GM18868 (cell line): ENCODE data around the gene IMMT.
"Not testable (repeated sequence)": the region's sequence is repeated elsewhere in the genome, so short reads cannot be mapped to it uniquely, and the experiment has no call there.

Experiments
- ATAC-seq: cut with Tn5 transposase; IDR thresholded peaks from one replicate; pipeline ENCODE4 v1.9.1; 2021; ENCODE audit warnings: mild to moderate bottlenecking, moderate library complexity; ENCODE audit not compliant: unreplicated experiment

The IMMT gene

DNA sequence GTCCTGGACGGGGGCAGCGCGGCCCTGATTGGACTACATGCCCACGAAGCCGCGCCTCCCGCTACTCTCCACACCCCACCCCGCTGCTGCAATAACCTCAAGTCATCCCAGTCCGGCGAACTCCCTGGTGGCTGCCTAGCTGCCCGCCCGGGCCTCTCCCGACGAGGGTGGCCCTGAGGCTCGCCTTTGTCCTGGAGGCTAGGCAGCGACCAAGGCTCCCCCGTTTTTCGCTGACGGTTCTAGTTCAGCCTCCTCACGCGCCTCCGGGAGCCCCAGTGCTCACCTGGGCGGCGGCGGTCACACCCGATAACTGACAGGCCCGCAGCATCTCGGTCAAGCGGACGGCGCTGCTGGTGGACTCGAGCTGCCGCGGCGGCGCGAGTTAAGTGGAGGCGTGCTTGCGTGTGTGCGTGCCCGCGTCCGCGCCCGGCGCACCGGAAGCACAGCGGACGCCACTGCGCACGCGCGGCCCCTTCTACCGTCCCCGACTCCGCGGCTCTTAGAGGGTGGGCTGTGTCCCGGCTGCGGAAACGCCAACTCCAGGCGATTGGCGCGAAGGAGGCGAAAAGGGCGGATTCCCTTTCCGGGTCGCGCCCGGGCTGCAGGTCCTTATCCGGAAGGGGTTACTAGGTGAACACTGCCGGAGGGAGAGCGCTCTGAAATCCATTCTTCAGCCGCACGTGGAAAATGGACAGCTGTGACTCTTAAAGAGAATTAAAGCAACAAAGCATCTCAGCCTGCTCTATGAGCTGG, at the start of gene IMMT:
Gene IMMT, minus strand, starts transcription at position 408 of the 753 bp plus-strand sequence. Its CDS starts 80 bp downstream, at position 328.
- peak; percentile 89 for ATAC-seq

DNA sequence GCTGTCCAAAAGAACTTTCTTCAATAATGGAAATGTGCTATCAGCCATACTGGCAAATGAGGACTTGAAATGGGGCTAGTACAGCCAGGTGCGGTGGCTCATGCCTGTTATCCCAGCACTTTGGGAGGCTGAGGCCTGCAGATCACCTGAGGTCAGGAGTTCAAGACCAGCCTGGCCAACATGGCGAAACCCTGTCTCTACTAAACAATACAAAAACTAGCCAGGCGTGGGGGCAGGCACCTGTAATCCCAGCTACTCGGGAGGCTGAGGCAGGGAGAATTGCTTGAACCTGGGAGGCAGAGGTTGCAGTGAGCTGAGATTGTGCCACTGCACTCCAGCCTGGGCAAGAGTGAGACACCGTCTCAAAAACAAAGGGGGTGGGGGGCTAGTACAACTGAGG, 49.5 kb upstream of the IMMT start:
- ATAC-seq: not testable (repeated sequence)

DNA sequence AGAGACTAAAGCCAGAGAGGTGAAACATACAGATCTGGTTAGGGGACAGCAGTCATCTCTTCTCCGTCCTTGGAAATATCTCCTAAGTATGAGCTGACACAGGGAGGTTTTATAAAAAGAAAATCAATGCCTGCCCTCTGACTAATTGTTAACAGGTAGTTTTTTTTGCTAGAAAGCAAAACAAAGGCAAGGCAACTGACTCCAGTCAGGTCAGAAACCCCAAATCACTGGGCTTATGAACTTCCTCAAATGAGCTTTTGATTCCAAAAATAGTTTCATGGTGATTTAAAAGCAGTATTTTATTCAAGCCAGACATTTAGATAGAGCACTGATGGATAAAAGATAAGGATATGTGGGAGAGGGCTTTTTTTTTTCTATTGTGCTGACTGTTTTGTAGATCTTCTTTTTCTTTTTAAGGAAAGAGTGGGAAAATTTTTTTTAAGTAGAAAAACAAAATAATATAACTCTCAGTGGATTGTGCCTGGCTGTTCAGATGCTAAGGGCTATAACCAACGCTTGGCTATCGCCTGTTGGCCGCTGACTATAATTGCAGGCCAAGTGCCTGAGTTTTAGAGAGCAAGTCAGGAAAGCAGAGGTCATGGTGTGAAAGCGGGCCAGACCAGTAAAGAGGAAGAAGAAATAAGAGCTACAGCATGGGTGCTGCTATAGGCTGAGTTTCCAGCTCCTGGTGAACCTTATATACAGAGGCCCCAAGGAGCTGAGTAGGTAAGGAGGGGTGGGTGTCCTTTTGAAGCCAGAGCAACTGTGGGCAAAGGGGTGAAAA, 48.9 kb upstream of the IMMT start:
- peak; percentile 37 for ATAC-seq

DNA sequence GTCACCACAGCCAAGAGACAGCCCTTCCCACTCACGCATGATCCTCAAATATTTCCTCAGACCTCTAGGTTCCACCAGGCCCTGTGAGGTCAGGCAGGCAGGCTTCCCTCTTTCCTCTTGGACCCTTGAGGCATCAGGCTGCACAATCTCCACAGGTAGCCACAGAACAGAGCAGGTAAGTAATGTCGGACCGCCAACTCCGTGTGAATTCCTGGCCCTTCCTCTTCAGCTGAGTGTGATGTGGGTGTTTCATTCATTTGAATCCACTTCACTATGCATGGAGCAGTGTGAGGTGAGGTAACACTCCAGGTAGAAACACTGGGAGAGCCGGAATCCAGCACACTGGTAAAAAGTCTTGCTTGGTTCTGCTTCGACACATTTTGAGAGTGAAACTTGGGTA, 48.0 kb upstream of the IMMT start:
- ATAC-seq: no peak

DNA sequence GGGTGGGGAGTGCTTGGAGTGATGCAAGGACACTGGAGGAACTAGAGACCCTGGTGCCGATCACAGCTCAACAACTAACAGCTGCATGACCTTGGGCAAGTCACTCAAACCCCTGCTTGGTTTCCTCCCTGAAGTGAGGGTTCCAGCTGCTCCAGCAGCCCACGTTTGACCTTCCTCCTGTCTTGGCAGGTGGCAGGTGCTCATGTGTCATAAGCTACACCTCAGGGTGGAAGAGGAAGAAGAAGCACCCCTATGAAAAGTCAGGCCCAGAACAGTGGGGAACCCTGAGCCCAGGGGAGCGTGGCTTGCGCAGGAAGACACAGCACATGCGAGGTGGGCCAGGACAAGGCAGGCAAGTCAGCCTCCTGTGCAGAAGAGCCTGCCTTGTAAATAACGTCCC, 46.3 kb upstream of the IMMT start:
- no peak for ATAC-seq

DNA sequence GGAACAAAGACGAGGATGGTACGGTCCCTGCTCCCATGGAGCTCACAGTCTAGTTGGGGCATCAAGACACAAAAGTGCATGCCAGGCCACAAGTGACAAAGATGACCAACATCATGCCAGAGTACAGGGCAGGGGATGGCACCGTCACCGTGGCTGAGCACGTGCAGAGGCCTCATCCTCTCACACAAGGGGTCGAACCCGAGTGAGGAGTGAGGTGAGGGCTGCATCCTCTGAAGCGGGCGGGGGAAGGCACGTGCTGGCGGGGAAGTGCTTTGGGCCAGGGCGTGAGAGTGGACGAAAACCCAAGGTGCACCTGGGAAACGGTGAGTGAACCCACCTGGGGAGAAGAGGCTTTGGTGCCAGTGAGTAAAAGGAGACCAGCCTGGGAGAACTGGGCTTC, 45.0 kb upstream of the IMMT start:
- ATAC-seq: no peak

DNA sequence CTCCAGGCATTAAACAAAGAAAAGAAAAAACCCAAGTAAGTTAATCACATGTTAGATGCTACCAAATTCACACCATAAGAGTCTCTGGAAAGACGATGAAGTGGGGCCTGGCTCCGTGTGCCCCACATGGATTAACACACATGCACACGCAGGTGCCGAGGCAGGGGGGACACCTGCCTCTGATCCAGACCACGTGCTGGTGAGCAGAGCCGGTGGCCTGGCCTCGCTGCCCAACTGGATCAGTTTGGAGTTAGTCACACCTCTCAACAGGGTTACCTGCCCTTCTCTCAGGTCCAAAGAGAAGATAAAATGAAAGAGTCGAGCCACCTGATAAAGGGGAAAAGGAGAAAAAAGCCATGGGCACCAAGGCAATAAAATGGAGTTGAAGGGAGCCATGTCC, 44.5 kb upstream of the IMMT start:
- ATAC-seq: no peak

DNA sequence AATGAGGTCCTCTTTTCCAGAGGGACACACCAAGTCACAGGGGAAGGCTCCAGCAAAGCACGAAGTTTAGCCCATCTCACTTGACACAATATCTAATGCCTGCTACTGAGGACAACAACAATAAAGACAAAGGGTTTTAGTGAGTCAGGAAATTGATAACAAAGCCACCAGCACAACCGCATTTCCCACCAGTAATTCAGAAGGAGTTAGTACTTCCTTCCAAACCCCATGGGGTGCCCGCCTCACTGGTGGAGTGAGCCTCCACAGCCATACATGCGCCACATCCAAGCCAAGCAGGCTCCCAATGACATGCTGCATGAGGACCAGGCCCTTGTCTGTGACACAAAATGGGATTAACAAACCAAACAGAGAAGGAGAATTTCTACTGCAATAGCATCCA, 44.1 kb upstream of the IMMT start:
- no peak for ATAC-seq

DNA sequence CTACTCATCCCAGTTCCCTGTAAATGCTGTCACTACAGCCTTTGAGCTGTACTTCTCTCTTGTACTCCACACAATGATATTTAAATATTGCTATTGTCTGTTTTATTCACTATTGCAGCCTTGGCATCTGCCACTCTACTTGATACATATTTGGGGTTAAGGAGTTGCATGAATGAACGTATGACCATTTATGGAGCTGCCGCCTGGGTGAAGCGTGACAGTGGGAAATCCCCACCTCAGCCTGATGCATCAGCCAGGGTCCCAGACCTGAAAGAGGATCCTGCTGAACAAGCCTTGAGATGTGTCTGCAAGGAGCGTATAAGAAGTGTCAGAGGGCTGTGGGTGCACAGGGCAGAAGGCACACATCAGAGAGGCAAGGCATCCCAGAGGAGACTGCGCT, 43.1 kb upstream of the IMMT start:
- peak; percentile 96 for ATAC-seq

DNA sequence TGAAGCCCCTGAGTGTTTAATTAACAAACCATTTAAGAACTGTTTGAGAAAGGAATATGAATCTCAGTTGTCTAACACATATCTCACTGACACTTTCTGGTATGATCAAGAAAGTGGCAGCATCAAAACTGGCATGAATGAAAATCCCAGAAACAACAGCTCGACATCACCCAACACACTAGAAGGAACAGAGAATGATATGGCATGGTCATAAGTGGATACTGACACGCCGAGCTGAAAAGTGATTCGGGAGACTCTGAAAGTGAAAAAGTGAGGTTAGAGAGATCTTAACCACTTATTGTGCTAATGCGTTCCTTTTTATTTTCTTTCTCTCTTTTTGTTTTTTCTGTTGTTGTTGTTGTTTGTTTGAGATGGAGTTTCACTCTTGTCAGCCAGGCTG, 41.9 kb upstream of the IMMT start:
- ATAC-seq: peak; percentile 35

DNA sequence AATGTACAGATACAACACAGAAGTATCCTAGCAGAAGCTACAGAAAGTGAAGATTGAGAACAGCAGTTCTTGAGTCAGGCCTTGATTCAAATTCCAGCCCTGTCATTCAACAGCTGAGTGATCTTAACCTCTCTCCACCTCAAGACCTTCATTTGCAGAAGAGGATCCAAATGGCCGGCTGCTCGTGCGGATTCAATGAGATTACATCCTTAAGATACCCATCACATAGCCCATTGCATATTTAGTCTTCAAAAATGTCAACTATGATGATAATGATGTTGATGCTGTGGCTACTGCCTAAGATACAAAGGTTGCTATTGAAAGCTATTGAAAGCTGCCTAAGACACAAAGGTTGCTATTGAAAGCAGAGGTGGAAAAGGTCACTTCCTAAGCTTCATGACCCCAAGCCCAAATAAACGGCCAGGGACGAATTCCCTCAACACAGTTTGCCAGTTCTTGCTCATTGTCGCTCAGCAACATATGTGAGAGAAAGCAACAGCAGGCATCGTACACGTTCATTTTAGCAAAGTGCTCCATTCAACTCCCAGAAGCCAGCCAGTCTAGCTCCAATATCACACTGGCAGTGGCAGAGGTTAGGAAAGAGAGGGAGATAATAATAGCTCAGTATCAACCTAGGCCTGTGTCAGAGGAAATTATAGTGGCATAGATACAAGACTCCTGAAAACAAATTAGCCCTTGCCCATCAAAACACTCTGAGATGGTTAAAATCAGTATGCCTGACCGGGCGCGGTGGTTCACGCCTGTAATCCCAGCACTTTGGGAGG, 40.1 kb upstream of the IMMT start:
- no peak for ATAC-seq

DNA sequence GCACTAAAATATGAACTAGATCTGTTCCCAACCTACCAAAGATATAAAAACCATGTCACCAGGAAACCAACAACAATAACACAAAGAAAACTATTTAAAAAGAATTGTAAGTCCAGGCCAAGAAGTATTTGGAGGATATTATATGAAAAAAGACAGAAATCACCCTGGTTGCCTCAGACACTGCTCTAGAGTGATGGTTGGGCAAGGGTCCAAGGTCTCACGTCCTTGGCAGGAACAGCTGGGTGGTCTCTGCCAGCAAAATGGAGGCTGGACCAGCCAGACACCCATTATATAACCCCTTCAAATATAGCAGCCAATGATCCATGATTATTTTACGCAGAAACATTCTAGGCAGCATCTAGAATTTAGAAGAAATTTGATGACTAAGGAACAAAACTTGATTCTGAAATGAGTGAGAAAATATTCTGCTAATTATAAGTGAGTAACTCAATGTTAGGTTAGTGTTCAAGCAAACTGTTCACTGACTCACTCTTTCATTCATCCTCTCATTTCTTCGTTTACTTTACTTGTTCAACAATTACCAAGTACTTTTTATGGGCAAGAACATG, 39.4 kb upstream of the IMMT start:
- ATAC-seq: no peak

DNA sequence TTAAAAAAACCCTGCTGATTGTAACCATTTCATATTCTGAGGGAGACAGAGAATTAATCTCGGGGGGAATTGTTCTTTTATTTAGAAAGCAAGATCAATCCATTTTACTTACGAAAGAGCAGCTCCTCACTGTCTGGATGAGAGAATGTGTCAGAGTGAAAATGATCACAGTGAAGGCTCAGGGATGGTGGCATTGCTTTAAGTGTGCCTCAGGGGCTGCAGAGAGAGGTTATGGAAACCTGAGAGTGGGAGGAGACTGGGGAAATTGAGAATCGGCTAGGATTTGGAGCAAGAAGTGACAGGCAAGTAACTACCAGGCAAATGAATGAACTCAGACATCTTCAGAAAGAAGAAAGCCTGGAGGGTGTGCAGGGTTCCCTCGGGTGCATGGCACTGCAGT, 38.2 kb upstream of the IMMT start:
- no peak for ATAC-seq

DNA sequence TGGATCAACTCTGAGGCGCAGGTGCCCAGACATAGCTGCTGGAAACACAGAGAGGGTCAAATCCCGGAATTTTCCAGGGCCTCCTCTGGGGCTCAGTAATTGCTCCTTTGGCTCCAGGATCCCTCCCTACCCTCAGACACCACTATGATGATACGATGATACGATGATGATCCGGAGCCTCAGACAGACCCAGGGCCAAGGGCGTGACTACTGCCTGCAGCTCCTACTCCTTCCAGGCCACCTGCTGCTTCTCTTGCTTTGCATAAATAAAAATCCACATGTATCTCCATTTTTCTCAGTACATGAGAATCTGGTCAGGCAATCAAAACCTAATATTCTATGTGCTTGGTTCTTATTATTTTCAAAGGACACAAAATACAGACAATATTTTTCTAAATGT, 37.6 kb upstream of the IMMT start:
- ATAC-seq: no peak

DNA sequence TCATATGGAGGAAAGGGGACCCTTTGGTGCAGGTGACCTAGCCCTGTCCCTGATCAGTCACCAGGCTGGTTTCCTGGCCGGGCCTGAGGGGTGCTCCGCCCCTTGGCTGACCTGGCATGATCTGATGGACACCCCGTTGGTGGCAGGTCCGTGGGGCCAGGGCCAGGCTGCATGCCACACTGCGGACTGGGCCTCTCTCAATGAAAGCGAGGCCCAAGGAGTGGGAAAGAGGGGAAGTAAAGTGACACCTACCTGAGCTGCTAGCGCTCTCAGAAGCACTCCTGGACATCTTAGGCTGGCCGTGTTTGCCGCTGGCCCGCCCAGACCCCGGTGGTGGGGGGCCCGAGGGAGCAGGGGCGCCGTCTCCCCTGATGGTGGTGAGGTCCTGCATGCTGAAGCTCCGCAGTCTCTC, 37.1 kb upstream of the IMMT start:
- no peak for ATAC-seq

DNA sequence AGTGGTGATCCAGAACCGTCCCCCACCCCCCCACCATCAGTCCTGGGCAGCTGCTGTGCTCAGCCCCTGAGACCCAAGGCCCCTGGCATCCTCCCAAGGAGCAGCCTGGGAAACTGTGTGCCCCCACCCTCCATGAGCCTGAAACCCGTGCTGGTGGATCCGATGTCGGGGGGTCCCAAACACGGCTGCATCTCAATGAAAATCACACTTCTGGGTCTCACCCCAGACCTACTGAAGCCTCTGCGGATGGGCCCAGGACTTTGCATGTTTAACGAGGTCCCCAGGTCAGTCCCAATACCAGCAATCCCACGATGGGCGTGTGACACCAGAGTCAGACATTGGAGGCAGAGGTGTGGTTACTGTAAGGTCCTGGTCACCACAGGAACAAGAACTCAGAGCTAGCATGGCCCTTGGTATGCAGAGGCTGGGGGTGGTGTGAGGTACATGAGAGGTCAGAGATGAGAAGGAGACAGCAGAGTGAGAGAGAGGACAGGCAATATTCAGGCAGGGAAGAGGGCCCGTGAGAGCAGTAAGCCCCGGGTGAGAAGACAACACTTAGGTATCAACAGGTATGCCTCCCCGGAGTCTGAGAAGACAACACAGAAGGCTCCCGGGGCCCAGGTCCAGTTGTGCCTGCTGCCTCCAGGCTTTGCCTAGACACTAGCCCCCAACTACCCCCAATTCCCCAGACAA, 36.6 kb upstream of the IMMT start:
- no peak for ATAC-seq

DNA sequence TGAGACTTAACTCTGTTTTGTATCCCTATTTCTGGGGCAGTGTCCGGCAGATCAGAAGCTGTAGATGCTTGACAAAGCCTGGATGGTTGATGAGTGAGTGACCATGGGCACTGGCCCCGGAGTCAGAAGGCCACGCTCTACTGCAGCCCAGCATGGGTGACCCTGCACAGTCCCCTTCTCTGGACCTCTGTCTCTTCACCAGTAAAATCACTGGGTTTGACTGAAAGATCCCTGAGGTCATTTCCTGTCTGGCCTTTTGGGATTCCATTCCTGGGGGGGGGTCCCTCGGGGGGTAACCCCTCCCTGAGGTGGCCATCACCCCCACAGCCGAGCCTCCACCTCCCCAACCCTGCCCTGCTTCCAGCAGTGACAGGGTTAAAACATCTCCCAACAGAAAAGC, 35.7 kb upstream of the IMMT start:
- no peak for ATAC-seq

DNA sequence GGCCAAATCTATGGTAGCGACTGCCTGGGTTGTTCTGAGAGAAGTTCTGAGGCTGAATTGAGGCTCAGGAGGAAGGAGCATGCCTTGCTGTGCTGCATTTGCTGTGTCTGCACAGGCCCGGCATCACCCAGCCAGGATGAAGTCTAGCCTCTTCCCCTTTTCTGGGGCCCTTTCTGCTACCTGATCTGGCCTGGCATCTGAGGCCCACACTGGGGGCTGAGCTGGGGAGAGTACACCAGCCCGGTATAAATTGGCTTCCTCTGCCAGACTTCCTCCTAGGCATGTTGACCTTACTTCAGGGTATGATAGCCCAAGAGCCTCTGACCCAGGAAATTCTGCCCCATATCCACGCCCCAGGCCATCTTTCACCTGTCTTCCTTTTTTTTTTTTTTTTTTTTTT, 34.0 kb upstream of the IMMT start:
- peak; percentile 48 for ATAC-seq

DNA sequence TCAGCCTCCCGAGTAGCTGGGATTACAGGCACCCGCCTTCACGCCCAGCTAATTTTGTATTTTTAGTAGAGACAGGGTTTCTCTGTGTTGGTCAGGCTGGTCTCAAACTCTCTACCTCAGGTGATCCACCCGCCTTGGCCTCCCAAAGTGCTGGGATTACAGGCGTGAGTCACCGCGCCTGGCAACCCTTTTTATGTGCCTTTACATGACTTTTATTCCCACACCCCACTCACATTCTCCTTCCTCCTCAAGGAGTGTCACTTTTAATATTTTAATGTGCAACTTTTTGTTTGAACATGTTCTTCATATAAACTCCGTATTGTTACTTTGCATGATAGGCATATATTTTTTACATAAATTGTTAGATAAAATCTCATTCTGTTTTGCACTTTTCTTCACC, 33.3 kb upstream of the IMMT start:
- ATAC-seq: not testable (repeated sequence)

DNA sequence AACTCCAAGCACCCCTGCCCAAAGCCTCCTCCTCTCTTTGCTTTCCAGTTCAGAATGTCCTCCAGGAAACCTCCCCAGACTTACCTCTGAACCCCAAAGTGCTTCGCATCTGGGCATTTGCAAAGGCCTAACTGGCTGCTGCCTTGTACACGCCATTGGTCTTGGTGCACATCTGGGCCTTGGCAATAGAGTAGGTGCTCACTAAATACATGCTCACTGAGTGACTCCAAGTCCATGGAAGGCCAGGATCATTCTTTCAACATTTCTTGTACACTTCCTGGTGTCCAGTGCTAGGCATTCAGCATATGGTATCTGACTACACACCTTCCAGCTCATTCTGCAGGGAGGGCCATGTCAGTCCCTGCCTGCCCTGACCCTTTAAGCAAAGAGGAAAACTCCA, 32.4 kb upstream of the IMMT start:
- no peak for ATAC-seq
